Kidney capillary endothelial cell (primary cell): ENCODE measurements around the gene VSTM2L.

Experiments
- DNase-seq: peaks from one replicate; pipeline ENCODE4 v3.0.0-alpha.2; 2018; ENCODE audit warnings: low spot score

Gene VSTM2L

GRCh38 chr20:37918035-37918434 is 15.1 kb downstream of the VSTM2L start:
- DNase-seq, result no peak

GRCh38 chr20:37919389-37920040 is 16.6 kb downstream of the VSTM2L start:
- DNase-seq, result no peak

DNA sequence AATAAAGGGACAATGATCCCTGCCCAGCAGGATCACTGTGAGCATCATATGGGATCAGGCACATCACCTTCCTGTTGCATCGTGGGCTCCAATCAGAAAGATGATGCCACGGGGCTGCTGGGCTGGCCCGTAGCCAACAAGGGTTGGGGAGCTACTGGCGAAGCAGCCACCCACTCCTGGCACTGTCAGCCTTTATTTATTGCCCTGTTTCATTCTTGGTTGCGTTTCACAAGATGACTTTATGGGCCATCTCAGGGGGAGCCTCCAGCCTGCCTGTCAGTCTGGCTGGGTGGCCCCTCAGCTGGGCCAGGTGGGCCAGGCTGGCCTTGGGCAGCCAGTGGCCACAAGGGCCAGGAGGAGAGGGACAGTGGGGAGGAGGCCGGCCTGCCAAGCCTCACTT is 17.3 kb downstream of the VSTM2L start:
- DNase-seq, result no peak

DNA sequence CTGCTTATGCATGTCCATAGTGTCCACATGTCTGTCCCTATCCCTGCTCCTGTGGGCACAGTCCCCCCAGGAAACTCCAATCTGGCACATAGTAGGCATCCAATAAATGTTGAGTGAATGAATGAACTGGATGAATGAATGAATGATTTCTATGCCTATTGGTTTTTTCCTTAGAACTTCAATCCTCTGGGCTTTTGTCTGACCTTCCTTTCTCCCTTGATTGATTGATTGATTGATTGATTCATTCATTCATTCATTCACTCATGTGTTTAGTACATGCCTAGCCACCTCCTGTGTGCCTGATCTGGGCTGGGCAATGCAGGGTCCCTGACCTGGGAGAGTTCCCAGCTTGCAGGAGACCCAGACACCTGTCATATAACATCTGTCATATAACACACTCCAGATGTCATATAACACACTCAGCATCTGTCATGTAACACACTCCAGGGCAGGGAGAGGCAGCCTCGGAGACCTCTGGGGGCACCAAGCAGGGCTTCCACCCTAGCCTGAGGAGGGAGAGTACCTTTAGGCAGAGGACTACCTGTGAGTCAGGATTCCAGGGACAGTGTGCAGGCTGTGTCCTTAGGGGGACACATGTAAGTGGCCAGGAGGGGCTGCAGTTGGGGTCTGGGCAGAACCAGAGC is 17.9 kb downstream of the VSTM2L start:
- no peak for DNase-seq

- no peak for DNase-seq
Measured at GRCh38 chr20:37921341-37921929, 18.5 kb downstream of the VSTM2L start.

GRCh38 chr20:37922016-37922415 is 19.1 kb downstream of the VSTM2L start:
- DNase-seq, result no peak

DNA sequence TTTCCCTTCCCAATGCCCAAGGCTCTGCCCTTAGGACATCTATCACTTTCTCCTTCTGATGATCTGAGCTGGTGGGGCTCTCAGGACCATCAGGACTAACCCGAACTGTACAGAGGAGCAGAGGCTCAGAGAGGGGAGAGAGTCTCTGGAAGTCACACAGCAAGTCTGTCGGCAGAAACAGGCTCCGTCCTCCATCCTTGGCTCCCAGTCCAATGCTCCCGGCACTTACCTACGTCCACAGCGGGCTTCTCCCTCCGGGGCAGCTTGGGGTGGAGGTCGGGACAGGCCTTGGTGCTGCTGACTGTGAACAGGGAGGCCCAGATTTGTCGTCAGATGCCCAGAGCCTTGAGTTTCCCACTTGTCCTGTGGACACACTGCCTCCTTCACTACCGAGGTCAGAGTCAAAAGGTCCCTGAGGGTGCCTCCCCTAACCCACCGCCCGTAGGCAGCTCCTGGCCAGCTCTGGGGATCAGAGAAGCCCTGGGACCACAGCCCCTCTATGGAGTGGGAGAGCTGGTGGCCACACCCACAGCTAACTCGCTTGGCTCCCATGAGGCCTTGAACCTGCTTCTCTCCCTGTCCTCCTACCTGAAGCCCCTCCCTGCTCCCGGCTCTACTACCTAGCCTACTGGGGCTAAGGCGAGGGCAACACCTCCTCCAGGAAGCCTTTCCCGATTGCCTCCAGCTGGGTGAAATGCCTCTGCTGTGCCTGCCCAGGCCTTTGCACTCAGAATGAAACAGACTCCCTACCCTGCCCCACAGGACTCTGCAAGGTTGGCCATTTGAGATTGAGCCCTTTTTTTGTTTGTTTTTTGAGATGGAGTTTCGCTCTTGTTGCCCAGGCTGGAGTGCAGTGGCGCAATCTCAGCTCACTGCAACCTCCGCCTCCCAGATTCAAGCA is 22.6 kb downstream of the VSTM2L start:
- no peak for DNase-seq

DNA sequence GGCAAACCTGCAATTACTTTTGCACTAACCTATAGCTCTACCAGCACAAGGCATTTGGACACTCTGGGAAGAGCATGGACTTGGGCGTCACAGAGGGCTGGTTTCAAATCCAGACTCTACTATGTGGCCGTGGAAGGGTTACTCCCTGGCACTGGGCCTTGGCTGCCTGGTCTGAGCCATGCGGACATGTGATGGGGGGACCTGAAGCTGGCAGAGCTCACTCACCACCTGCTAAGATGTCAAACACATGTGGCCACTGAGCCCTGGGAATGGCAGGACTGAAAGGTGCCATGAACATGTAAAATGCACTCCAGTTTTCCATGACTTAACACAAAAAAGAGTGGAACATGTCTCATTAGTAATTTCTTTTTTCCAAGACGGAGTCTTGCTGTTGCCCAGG is 23.7 kb downstream of the VSTM2L start:
- no peak for DNase-seq

GRCh38 chr20:37927410-37928095 is 24.6 kb downstream of the VSTM2L start:
- no peak for DNase-seq

DNA sequence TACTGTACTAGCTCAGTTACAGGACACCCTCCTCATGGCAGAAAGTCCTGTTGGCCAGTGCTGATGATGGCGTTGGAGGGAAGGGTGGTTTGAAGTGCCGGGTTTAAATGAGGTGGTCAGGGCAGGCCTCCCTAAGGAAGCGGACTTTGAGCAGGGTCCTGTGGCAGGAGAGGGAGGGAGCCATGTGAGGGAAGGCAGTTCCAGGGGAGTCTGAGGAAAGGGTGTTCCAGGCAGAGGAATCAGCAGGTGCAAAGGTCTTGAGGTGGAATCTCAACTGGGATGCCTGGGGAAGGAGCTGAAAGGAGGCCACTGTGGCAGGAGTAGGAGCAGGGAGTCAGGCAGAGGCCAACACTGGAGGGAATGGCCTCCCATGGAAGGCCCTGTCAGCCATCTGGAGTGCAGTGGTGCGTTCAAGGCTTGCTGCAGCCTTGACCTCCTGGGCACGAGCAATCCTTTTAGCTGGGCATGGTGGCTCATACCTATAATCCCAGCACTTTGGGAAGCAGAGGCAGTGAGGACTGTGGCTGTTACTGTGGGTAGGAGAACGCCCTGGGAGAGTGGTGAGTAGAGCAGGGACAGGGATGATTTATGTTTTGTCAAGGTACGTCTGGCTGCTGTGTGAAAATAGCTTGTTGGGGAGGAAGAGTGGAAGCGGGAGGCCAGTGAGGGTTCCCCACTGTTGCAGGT is 26.2 kb downstream of the VSTM2L start:
- no peak for DNase-seq

GRCh38 chr20:37929683-37930014 is 26.7 kb downstream of the VSTM2L start:
- DNase-seq, result no peak

- DNase-seq, result no peak
Measured at GRCh38 chr20:37931153-37931922, 28.4 kb downstream of the VSTM2L start.

GRCh38 chr20:37932074-37932473 is 29.1 kb downstream of the VSTM2L start:
- DNase-seq, result no peak

- no peak for DNase-seq
Measured at GRCh38 chr20:37932919-37933318, 30.0 kb downstream of the VSTM2L start.

- DNase-seq, result no peak
Measured at GRCh38 chr20:37933786-37934633, 31.1 kb downstream of the VSTM2L start.

DNA sequence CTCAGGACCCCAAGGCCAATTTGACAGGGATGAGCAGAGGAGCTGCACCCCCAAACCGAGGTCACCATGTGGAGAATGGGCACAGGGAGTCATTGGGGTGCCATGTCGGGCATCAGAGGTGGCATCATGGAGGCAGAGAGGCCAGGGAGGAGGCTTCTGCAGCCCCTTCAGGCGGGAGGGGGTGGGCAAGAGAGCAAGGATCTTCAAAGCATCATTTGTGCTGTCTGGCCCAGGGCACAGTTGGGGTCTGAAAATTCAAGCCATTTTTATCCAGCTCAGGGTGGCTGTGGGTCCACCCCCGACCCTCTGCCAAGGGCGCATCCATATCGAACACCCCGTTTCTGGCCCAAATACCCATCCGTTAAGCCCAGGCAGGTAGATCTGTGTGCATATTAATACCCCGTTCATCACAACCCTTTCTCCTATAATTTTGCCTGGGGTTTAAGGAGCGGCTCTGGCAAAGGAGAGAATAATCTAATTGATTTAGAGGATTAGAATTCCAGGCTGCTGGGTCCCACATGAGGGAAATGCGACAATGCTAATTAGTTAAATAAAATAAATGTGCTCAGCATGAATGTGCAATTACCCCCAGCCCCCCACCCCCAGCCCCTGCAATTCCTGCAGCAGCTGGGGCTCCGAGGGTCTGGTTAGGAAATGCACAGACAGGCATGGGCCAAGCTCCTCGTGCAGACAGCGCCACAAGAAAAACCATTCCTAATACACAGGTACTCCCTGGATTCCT is 31.9 kb downstream of the VSTM2L start:
- no peak for DNase-seq

GRCh38 chr20:37935435-37935834 is 32.5 kb downstream of the VSTM2L start:
- no peak for DNase-seq

- no peak for DNase-seq
Measured at GRCh38 chr20:37936041-37936440, 33.1 kb downstream of the VSTM2L start.

- DNase-seq, result no peak
Measured at GRCh38 chr20:37936451-37936850, 33.5 kb downstream of the VSTM2L start.
